Measurements from ENCODE around the gene SLCO4C1.
A peak's percentile ranks its signal among the peaks of the same experiment; 100 is the strongest.
"Not testable (repeated sequence)": the region's sequence is repeated elsewhere in the genome, so short reads cannot be mapped to it uniquely, and the experiment has no call there.

The SLCO4C1 gene

GRCh38 chr5:102296178-102296817 is at the start of gene SLCO4C1:
SLCO4C1 (minus strand) TSS chr5:102296284; CDS start chr5:102296262, 22 bp downstream.
- DNase-seq, result peak; percentile 93

DNA sequence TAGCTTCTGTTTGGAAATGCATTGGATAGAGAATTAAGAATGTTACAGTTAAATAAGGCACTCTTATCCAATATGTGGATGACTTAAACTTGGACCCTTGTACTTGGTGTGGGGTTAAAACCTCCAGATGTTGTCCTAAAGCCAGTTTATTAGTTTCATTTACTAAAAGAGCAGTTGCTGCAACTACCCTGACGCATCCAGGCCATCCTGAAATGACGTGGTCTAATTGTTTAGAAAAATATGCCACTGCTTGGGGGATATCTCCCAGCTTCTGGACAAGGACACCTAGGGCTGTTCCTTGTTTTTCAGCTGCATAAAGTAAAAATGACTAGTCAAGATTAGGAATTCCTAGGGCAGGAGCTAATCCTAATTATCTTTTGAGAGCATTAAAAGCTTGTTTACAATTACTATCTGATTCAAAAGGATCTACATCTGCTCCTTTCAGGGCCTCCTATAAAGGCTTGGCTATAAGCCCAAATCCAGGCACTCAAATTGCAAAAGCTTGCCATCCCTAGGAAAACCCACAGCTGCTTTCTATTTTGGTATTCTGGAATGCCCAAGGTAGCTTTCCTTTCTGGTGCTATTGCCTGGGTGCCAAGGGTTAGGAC is 45.7 kb upstream of the SLCO4C1 start:
- DNase-seq, result no peak

DNA sequence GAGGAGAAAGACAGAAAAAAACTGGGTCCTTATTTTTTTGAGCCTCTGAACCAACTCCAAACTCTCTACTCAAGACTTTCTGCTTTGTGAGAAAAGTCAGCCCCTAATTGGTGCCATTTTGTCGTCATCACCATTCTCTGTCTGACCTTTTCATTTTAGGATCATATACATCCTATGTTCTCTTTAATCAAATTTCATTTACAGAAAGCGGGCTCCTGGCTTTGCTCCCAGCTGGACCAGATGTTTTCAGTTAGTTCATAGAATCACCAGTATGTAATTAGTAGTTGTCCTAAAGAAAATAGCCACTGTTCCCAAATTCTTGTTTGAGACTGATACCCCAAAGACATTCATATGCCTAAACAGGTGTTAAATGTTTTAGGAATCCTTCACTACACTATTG is 28.6 kb upstream of the SLCO4C1 start:
- DNase-seq, result no peak

DNA sequence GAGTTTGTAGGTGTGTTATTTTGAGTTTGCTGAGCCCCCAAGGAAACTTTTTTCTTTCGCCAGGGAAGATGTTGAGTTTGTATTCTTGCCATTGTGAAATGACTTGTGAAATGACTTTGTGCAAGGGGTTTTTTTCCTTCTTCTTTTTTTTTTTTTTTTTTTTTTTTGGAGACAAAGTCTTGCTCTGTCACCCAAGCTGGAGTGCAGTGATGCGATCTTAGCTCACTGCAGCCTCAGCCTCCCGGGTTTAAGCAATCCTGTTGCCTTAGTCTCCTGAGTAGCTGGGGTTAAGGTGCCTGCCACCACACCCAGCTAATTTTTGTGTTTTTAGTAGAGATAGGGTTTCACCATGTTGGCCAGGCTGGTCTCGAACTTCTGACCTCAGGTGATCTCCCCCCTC is 22.7 kb upstream of the SLCO4C1 start:
- DNase-seq, result not testable (repeated sequence)

DNA sequence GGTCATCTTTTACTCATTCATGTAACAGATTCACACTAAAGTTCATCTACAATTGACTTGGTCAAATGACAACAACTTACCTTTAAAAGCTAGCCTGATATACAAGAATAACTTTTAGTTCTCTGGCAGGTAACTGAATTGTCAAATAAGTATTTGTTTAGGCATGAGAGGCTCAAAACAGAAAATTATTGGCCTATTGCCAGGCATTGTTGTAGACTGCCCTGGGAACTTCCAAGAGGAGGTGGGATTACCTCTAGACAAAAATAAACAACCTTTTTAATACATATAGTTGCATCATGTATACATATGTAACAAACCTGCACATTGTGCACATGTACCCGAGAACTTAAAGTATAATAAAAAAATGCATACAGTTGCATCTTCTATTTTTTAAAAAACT is 18.2 kb upstream of the SLCO4C1 start:
- DNase-seq, result no peak

DNA sequence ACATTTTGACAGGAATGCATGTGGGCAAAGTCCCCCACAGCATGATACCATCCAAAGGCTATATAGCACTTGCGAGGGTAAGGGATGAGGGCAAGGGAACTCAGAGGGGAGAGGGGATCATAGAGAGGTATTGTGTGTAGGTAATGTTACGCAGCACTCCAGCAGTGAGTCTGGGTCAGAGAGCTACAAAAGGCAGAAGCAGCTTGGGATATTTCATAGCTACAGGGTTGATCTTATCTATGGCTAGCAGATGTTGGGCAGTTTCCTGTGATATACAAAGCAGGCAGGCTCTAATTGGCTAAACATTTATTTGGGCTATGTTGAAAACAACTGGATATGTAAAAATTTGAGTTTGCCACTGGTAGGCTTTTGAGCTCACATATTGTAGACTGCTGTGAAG is 17.8 kb upstream of the SLCO4C1 start:
- DNase-seq, result no peak

DNA sequence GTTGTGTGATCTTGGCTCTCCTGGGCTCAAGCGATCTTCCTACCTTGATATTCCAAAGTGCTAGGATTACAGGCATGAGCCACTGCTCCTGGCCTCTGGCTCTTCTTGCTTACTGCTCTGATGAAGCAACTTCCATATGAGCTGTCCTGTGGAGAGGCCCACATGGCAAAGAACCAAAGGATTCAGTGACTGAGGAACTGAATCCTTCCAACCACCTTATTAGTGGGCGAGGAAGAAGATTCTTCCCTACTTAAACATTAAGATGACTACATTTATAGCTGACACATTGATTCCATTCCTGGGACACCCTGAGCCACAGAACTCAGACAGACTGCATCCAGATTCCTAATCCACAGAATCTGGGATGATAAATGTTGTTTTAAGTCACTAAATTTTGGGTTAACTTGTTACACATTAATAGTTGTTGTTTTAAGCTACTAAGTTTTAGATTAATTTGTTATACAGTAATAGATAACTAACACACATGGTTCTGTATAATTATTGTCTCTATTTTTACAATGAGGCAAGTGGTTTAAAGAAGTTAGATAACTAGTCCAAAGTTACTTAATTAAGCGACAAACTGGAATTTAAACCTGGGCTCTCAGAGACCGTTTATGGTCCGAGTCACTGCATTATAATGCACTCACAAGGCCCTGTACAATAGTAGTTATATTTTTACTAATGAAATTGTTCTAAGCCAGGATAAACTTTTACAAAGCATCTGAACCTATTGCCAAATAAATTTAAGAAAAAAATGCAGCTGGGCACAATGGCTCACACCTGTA is 16.7 kb upstream of the SLCO4C1 start:
- DNase-seq, result no peak

- DNase-seq, result no peak
Observed at GRCh38 chr5:102309586-102309985, 13.5 kb upstream of the SLCO4C1 start.

DNA sequence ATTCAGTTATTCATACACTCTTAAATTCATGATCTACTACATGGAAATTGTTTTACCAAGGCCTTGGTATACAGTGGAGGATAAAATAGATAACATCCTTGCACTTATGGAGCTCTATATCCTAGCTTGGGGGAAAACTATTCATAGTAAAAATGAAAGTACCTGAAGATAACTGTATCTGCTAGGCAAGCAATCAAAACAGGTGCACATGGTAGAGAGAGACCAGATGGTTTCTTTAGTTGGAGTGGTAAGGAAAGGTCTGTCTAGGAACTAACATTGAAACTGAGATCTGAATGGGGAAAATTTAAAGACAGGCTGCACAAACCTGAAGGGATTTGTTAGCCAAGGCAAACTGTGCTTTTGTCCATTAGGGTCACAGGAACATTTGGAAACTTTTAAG is 11.1 kb upstream of the SLCO4C1 start:
- DNase-seq, result no peak

GRCh38 chr5:102306121-102306520 is 10.0 kb upstream of the SLCO4C1 start:
- DNase-seq, result no peak

- DNase-seq, result no peak
Observed at GRCh38 chr5:102295534-102296177, 428 bp downstream of the SLCO4C1 start.

DNA sequence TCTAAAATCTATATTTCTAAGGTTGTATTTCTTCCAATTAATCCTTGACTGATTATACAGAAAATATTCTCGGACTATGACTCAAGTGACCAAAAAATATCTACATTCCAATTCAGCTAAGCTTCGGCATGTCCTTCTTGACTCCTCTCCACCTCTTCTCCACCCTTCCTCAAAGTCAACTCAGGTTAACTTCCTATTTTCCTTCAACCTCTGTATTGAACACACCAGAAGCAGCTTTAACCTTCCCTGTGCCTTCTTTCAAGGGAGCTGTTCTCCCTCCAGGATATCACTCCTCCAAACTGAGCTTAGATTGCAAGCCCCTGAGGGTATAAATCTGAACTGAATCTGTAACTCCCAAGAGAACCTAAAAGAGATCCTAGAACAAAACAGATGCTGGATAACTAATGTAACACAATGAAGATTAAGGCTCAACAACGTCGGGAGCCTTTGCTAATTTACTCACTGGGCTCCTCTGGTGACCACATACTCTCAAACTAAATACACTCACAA is 1.1 kb downstream of the SLCO4C1 start:
- no peak for DNase-seq

DNA sequence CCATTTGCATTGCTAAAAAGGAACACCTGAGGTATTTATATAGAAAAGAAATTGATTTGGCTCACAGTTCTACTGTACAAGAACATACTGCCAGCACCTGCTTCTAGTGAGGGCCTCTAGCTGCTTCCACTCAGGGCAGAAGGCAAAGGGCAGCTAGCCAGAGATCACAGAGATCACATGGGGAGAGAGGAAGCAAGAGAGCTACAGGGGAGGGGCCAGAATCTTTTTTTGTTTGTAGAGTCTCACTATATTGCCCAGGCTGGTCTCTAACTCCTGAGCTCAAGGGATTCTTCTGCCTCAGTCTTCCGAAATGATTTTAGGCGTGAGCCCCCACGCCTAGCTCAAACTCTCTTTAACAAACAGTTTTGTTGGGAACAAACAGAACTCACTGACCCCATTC is 6.1 kb downstream of the SLCO4C1 start:
- no peak for DNase-seq

DNA sequence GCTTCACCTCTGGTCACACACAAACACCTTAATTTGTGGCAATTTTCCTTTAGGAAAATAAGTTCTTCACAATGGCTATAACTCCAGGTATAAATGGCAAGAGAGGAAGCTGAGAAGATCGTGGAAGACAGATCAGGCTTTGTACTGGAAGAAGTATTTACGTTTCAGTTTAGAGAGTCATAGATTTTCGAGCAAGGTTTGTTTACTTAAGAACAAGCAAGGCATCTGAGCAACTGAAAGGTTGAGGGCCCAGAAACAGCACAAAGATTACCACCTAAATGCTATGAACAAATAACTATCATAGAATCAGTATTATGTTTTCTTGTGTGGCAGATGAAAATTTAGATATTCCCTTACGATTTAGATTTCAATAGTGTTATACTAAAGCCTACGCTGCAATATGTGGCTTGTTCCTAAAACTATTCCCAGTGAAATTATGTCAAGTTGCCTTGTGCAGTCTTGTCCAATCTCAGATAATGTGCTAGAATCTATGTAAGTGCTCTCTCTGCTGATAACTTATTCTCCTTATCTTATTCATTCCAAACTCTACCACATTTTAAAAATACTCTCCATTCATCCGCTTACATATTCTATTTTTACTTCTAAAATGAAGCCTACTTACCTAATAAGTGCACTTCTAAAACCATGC is 6.7 kb downstream of the SLCO4C1 start:
- DNase-seq, result no peak

DNA sequence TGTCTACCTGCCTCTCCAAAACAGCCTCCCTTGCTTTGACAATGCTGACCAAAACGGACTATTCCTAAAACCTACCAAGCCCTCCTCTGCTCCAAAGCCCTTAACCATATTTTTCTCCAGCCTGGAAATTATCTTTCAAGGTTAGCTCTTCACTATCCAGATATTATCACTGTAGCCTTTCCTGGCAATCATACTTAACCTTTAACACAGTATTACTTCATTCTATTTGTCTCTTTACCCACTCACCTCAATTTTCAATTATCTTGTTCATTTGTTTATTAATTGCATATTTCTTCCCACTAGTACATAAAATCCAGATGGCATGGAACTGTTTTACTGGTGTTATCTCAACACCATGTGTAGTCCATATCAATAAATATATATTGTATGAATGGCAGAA is 7.5 kb downstream of the SLCO4C1 start:
- DNase-seq, result no peak

DNA sequence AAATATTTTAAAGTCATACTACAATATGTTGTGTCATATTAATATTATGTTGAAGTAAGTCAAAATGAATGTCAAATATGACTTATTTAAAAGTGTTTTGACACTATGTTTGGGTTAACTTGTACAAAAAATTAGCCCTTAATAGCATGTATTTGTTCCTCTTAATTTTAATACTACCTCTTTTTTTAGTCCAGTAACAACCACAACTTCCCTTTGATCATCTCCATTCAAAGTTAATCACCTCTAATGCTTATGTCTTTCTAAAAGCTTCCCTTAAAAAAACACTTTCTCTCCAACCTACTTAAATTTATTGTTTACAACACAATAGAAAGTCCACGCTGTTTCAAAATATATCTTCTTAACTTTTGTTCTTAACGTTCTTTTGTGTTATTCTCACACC is 9.6 kb downstream of the SLCO4C1 start:
- no peak for DNase-seq

DNA sequence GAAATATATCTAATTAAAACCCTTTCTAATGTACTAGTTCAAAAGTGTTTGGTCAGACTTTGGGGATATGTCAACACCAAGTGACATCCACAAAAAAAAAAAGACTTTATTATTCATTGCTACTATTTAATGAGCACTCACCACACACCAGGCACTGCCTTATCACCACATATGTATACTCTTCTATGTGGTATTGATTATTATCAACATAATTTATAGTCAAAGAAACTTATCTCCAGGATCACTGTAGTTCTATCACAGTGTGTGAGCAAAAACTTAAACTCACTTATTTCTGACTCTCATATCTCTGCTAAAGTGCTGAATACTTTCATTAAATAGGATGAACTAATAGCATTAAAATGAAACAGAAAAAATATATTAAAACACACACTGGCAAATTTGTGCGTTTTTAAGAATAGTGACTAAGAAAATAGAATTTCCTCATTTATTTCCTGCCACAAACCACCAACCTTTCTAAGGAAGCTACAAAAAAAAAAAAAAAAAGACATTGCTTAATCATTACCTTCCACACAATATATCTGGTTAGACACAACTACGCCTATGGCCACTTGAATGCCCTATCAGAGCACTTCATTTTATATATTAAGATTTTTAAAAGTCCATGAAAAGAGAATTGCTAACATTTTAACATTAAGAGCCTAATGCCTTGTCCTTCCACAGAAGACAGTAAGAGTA is 12.8 kb downstream of the SLCO4C1 start:
- DNase-seq, result no peak

GRCh38 chr5:102279711-102280110 is 16.4 kb downstream of the SLCO4C1 start:
- DNase-seq, result no peak

DNA sequence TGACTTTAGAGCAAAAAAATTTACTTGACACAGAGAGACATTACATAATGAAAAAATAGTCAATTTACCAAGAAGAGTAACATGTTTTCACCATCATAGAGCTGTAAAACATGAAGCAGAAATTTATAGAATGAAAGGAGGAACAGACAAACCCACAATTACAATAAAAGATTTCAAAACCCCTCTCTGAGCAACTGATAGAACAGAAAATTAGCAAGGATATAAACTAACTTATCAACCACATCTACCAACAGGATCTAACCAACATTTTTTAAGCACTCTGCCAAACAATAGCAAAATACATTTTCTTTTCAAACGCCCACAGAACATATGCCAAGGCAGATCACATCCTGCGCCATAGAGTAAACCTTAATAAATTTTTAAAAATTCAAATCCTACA is 17.9 kb downstream of the SLCO4C1 start:
- DNase-seq, result no peak

GRCh38 chr5:102277144-102277543 is 18.9 kb downstream of the SLCO4C1 start:
- DNase-seq, result no peak

- peak; percentile 4 for DNase-seq
Observed at GRCh38 chr5:102271759-102272158, 24.3 kb downstream of the SLCO4C1 start.

DNA sequence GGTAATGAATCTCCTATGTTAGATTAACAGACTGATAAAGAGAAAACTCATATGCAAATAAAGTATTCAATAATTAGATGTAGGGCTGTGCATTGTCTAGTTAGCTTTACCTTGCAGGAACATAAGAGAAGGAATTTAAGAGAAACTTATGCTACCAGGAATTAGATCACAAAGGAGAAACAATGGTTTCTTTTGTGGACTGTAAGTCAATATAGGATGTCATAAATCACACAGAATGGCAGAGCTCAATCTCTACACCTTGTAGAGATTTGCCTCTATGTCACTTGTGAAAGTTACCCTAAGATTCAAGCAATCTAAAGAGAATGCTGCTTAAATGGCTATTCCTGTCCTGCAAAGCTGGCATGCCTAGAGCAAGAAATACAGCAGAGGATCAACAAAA is 26.0 kb downstream of the SLCO4C1 start:
- DNase-seq, result no peak

All from retina (tissue), 1 donor.